ENCODE measurements around the gene YWHAB. TPM values are rescaled to one million over a fixed set of nuclear protein-coding genes. Genes with fewer than 3 reads are reported as not detected.

The YWHAB gene
- total RNA-seq, 2 donors from 2014 or later, result 165 to 179 TPM

- intact Hi-C loops (cut with DNase I), result no loop called here
- no peak for DNase-seq (ENCODE audit: low spot score)
These were observed 56.9 kb downstream of the YWHAB start for GRCh38 chr20:44942264-44942973.

- intact Hi-C loops (cut with DNase I), result no loop called here
- no peak for DNase-seq (ENCODE audit: low spot score)
These were observed 58.3 kb downstream of the YWHAB start for GRCh38 chr20:44943828-44944227.

GRCh38 chr20:44945261-44945660 lies 59.8 kb downstream of the YWHAB start:
- DNase-seq (ENCODE audit: low spot score), result no peak

GRCh38 chr20:44946271-44946852 lies 60.9 kb downstream of the YWHAB start:
- no peak for DNase-seq (ENCODE audit: low spot score)
- intact Hi-C loops (cut with DNase I), result no loop called here

More at GRCh38 chr20:44945261-44945660, 59.8 kb downstream of the YWHAB start:
- intact Hi-C loops (cut with DNase I), result no loop called here

GRCh38 chr20:44948107-44948506 lies 62.6 kb downstream of the YWHAB start:
- intact Hi-C loops (cut with DNase I), result no loop called here
- no peak for DNase-seq (ENCODE audit: low spot score)

- intact Hi-C loops (cut with DNase I), result no loop called here
These were observed 63.0 kb downstream of the YWHAB start for GRCh38 chr20:44948513-44948912.

GRCh38 chr20:44950368-44950767 lies 64.9 kb downstream of the YWHAB start:
- intact Hi-C loops (cut with DNase I), result loop anchor here in 1 of 2 donors (2.0 kb wide), 1 partner anchor 52 kb away; no protein-coding TSS in a partner anchor

More at GRCh38 chr20:44948513-44948912, 63.0 kb downstream of the YWHAB start:
- no peak for DNase-seq (ENCODE audit: low spot score)

GRCh38 chr20:44952731-44953130 lies 67.2 kb downstream of the YWHAB start:
- intact Hi-C loops (cut with DNase I), result no loop called here
- DNase-seq (ENCODE audit: low spot score), result no peak

More at GRCh38 chr20:44950368-44950767, 64.9 kb downstream of the YWHAB start:
- DNase-seq (ENCODE audit: low spot score), result no peak

- intact Hi-C loops (cut with DNase I), result no loop called here
- no peak for DNase-seq (ENCODE audit: low spot score)
These were observed 68.7 kb downstream of the YWHAB start for GRCh38 chr20:44954211-44954610.

GRCh38 chr20:44955270-44955669 lies 69.8 kb downstream of the YWHAB start:
- intact Hi-C loops (cut with DNase I), result no loop called here
- no peak for DNase-seq (ENCODE audit: low spot score)

GRCh38 chr20:44956410-44956809 lies 70.9 kb downstream of the YWHAB start:
- intact Hi-C loops (cut with DNase I), result no loop called here
- no peak for DNase-seq (ENCODE audit: low spot score)

Other genes with a start within 250 kb of the YWHAB start
- 10 to 100 TPM; 11.0 to 17.7 TPM for gene ADA, start 234.0 kb upstream of the YWHAB start, total RNA-seq
- 100 to 1,000 TPM; 210 to 342 TPM for gene CCN5, start 170.3 kb upstream of the YWHAB start, total RNA-seq
- gene KCNK15, start 139.8 kb upstream of the YWHAB start, total RNA-seq, result 1 to 10 TPM; 4.1 to 4.5 TPM
- gene RIMS4, start 75.2 kb upstream of the YWHAB start, total RNA-seq, result 1 to 10 TPM; 5.6 to 6.6 TPM
- 1 to 10 TPM; 5.9 to 9.9 TPM for gene PABPC1L, start 24.4 kb downstream of the YWHAB start, total RNA-seq
- gene TOMM34, start 74.7 kb downstream of the YWHAB start, total RNA-seq, result 10 to 100 TPM in 1 of 2 donors, 1 to 10 TPM in 1; 7.3 to 12.3 TPM
- 10 to 100 TPM; 29.0 to 30.1 TPM for gene STK4, start 80.8 kb downstream of the YWHAB start, total RNA-seq
- not detected for gene KCNS1, start 215.4 kb downstream of the YWHAB start, total RNA-seq
- not detected for gene WFDC5, start 229.5 kb downstream of the YWHAB start, total RNA-seq
- gene WFDC12, start 238.8 kb downstream of the YWHAB start, total RNA-seq, result not detected